ENCODE results near the gene SPEF2. TPM values are rescaled to one million over a fixed set of nuclear protein-coding genes. Genes with fewer than 3 reads are reported as not detected.

Gene SPEF2
- total and polyA plus RNA-seq, 7 donors: 0.13 to 0.71 (median 0.56) TPM

DNA sequence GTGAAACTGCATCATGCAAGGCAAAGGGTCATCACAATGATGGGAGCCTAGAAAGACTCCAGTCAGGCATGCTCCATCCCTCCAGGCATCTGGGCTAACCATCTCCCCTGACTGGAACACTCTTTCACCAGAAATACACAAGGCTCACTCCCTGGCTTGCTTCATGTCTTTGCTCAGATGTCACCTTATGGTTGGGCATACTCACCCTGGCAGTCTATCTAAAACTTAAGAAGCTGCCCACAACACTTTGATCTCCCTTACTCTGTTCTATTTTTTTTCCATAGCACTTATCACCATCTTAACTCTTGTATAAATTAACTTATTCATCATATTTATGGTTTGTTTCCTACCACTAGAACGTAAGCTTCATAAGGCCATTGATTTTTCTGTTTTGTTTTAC is 90.0 kb downstream of the SPEF2 start:
- DNase-seq: no peak
- no peaks in the 10 kb centered on the region for H3K4me1 ChIP-seq
- H3K36me3 ChIP-seq (ENCODE audit: insufficient read depth in 1 of 2, low read depth in 1 of 2): no peaks in the 10 kb centered on the region
- H3K9me3 ChIP-seq: no peaks in the 10 kb centered on the region
- no peak overlapping the region for H3K27ac ChIP-seq
- H3K27me3 ChIP-seq (ENCODE audit: insufficient read depth in 3 of 3, low read length in 2 of 3): no peaks in the 10 kb centered on the region
- TF ChIP-seq, protein P1, sequence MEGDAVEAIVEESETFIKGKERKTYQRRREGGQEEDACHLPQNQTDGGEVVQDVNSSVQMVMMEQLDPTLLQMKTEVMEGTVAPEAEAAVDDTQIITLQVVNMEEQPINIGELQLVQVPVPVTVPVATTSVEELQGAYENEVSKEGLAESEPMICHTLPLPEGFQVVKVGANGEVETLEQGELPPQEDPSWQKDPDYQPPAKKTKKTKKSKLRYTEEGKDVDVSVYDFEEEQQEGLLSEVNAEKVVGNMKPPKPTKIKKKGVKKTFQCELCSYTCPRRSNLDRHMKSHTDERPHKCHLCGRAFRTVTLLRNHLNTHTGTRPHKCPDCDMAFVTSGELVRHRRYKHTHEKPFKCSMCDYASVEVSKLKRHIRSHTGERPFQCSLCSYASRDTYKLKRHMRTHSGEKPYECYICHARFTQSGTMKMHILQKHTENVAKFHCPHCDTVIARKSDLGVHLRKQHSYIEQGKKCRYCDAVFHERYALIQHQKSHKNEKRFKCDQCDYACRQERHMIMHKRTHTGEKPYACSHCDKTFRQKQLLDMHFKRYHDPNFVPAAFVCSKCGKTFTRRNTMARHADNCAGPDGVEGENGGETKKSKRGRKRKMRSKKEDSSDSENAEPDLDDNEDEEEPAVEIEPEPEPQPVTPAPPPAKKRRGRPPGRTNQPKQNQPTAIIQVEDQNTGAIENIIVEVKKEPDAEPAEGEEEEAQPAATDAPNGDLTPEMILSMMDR (IDR thresholded peaks at IDR 0.05): no peak
- H3K4me3 ChIP-seq: no peak overlapping the region
- intact Hi-C loops (cut with DNase I): no loop called here
- 96 to 98% (median 98%) methylated on average over 1 of the region's 1 CpG for WGBS, 3 donors
- no peak for ATAC-seq

DNA sequence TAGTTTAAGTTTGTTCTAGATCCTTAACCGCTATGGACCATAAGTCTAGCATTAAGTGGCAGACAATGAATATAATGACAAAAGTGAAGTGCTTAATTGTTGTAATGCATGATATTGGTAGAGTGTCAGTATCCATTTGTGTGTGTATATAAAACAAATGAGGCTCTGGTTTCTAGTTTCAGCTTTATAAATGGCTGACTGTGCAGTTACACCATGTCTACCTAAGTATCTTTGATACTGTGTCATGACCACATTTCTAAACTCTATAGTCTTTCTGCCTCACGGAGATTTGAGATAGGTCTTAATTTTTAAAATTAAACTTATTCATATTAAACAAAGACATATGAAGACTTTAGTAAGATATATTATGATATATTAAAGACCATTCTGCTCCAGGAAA is 92.0 kb downstream of the SPEF2 start:
- ATAC-seq (no peak), DNase-seq (no peak)
- TF ChIP-seq, protein P1 (IDR thresholded peaks at IDR 0.05): no peak
- Histone ChIP-seq H3K4me3 (no peak overlapping the region), H3K27ac (no peak overlapping the region), H3K36me3 (ENCODE audit: insufficient read depth in 1 of 2, low read depth in 1 of 2) (no peaks in the 10 kb centered on the region), H3K4me1 (no peaks in the 10 kb centered on the region), H3K9me3 (no peaks in the 10 kb centered on the region), H3K27me3 (ENCODE audit: insufficient read depth in 3 of 3, low read length in 2 of 3) (no peaks in the 10 kb centered on the region)
- intact Hi-C loops (cut with DNase I): no loop called here
- WGBS, 3 donors: 95 to 97% (median 97%) methylated on average over 2 of the region's 2 CpGs

DNA sequence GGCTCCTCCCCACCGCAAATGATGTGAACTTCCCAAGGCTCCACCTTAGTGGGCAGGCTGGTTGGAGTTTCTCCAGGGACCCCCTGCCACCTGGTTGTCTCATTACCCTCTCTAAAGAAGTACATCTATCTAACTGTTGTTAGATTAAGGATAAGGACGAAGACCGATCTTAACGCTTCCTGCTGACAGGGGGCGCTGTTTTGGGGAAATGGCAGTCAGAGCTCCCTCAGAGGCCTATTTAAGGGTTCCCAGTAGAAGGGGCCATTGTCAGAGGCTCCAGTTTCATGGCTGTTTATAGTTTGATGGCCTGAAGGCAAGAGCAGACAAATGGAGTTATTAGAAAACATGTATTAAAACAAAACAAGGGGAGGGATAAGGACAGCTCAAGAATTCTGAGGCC is 100.1 kb downstream of the SPEF2 start:
- no peak for ATAC-seq
- Histone ChIP-seq H3K27me3 (ENCODE audit: insufficient read depth in 3 of 3, low read length in 2 of 3) (no peaks in the 10 kb centered on the region), H3K36me3 (ENCODE audit: insufficient read depth in 1 of 2, low read depth in 1 of 2) (no peaks in the 10 kb centered on the region), H3K4me3 (no peak overlapping the region), H3K27ac (no peak overlapping the region), H3K9me3 (no peaks in the 10 kb centered on the region), H3K4me1 (no peaks in the 10 kb centered on the region)
- 74 to 76% (median 76%) methylated on average over 5 of the region's 5 CpGs for WGBS, 3 donors
- no peak for DNase-seq
- TF ChIP-seq, protein P1 (IDR thresholded peaks at IDR 0.05): no peak
- intact Hi-C loops (cut with DNase I): no loop called here

DNA sequence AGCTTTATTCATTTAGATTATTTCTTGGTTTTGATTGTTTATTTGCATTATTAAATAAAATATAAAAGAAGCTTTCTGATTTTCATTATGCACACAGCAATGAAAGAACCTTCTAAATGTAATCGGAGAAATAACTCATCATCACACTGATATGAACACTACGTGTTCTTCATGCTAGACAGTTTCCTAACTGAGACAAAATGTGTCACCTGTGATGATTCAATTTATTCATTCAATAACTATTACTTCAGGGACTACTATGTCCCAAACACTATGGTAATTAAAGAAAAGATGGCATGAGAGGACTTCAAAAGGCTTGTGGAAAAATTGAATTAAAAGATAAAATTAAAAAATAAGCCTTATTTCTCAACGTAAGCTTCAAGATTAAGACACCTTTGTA is 118.1 kb downstream of the SPEF2 start:
- no peaks in the 10 kb centered on the region for H3K36me3 ChIP-seq (ENCODE audit: insufficient read depth in 1 of 2, low read depth in 1 of 2)
- intact Hi-C loops (cut with DNase I): no loop called here
- TF ChIP-seq, protein P1 (IDR thresholded peaks at IDR 0.05): no peak
- ATAC-seq (no peak), DNase-seq (no peak)
- WGBS, 3 donors: 88 to 94% (median 90%) methylated on average over 3 of the region's 3 CpGs
- no peak overlapping the region for H3K27ac ChIP-seq
- no peaks in the 10 kb centered on the region for H3K4me1 ChIP-seq
- H3K4me3 ChIP-seq: no peak overlapping the region
- no peaks in the 10 kb centered on the region for H3K27me3 ChIP-seq (ENCODE audit: insufficient read depth in 3 of 3, low read length in 2 of 3)
- no peaks in the 10 kb centered on the region for H3K9me3 ChIP-seq

DNA sequence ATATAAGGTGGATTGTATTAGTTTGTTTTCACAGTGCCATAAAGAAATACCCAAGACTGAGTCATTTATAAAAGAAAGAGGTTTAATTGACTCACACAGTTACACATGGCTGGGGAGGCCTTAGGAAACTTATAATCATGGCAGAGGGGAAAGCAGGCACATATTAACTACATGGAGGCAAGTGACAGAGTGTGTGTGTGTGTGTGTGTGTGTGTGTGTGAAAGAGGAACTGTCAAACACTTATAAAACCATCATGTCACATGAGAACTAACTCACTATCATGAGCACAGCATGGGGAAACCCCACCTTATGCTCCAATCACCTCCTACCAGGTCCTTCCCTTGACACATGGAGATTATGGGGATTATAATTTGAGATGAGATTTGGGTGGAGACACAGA is 118.6 kb downstream of the SPEF2 start:
- intact Hi-C loops (cut with DNase I): no loop called here

More for the DNA sequence above, 118.6 kb downstream of the SPEF2 start:
- H3K27ac ChIP-seq: no peak overlapping the region
- H3K4me1 ChIP-seq: no peaks in the 10 kb centered on the region
- no peak overlapping the region for H3K4me3 ChIP-seq
- no peaks in the 10 kb centered on the region for H3K36me3 ChIP-seq (ENCODE audit: insufficient read depth in 1 of 2, low read depth in 1 of 2)
- ATAC-seq (no peak), DNase-seq (no peak)
- H3K27me3 ChIP-seq (ENCODE audit: insufficient read depth in 3 of 3, low read length in 2 of 3): no peaks in the 10 kb centered on the region
- TF ChIP-seq, protein P1 (IDR thresholded peaks at IDR 0.05): no peak
- H3K9me3 ChIP-seq: no peaks in the 10 kb centered on the region

All from psoas muscle (tissue), 8 donors.